H4 (cell line): ENCODE data around the gene UACA. TPM values are rescaled to one million over a fixed set of nuclear protein-coding genes. Genes with fewer than 3 reads are reported as not detected.
"Not testable (repeated sequence)": the region's sequence is repeated elsewhere in the genome, so short reads cannot be mapped to it uniquely, and the experiment has no call there.

Experiments
- DNase-seq: peaks from one replicate; pipeline ENCODE4 v3.0.0-alpha.2; 2015; ENCODE audit warnings: low spot score
- total RNA-seq: library from RNA; depleted of rRNA; stranded (reverse); fragments of >200 nt; shearing (Covaris generic); gene quantifications from 2 replicates; pipeline ENCODE4 v1.2.3, GENCODE V29; 2014

The UACA gene
- total RNA-seq, 1 experiment from 2014 or later, result 9.0 TPM

DNA sequence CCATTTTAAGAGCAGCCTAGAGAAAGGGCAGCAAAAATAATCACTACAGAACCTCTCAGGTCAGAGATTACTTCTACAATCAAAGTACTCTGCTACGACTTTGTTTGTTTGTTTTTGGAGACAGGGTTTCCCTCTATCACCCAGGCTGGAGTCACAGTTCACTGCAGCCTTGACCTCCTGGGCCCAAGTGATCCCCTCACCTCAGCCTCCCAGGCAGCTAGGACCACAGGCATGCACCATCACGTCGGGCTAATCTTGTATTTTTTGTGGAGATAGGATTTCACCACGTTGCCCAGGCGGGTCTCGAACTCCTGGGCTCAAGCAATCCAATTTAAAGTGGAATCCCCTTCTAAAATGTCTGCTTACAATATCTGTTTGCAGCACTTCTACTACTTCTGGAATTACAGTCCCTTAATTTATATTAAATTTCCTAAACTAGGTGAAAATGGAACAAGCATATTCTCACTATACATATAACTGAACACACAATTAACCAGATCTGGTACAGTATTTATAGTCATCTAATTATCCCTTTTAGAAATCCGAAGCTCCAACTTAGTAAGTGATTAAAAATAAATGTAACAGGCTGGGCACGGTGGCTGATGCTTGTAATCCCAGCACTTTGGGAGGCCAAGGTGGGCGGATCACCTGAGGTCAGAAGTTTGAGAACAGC is 4.4 kb downstream of the UACA start:
- DNase-seq, result no peak

DNA sequence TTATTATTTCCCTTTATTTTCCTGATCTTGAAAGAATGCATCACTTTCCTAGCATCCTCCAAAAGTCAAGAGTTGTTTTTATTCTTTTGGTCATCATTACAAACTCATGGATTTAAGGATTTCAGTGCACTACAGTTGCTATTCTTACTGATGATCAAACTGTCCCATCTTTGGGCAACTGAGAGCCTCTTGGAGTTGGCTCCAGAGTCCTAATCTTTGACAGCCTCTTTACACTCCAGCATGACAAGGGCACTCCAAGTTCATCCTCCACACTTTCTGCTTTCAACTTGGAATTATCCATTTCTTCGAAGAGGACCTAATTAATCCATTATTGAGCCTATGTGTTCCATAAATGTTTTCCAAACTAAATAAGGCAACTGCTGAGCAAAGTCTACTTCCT is 5.7 kb downstream of the UACA start:
- DNase-seq, result no peak

DNA sequence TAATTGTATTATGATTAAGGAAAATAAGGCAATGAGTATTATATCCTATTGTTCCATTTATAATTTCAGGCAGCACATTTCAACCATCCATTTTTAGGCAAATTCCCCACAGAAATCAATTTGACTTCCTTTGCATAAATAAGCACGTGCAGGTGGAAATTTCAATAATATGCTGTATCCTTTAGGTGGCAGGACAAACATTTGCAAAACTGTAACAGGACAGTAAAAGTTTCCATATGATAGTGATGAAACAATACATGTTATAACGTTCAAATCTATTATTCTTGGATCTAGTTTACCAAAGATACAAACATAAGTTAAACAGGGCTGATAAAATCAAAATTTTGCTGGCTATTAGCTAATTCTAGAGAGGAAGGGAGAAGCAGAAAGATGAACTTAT is 8.5 kb downstream of the UACA start:
- DNase-seq, result no peak

DNA sequence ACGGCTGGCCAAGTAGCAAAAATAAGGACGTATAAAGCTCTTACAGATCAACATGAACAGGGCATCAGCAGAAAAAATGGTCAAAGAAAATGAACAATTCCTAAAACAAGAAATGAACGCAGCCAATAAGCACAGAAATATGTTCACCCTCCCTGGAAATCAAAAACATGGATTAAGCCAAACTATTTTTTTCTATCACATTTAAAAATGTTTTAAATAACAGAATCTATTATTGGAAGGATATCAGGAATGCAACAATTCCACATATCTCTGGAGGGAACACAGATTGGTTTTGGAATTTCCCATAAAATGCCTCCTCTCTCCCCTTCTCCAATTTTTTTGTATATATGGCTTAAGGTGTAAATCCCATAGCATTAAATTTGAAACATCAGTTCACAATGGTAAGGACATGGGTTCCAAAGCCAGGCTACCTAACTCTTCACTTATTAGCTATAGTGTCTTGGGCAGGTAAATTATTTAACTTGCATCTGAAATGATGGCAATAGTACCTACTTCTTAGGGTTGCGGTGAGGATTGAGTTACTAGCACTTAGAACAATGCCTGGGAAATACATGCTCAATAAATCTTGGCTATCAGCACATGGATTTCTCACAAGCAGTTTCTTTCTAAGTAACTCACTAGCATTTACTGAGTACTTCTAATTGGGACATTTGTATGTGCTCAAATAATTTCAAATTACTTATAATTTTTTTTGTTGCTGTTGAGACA is 10.1 kb downstream of the UACA start:
- DNase-seq, result no peak

DNA sequence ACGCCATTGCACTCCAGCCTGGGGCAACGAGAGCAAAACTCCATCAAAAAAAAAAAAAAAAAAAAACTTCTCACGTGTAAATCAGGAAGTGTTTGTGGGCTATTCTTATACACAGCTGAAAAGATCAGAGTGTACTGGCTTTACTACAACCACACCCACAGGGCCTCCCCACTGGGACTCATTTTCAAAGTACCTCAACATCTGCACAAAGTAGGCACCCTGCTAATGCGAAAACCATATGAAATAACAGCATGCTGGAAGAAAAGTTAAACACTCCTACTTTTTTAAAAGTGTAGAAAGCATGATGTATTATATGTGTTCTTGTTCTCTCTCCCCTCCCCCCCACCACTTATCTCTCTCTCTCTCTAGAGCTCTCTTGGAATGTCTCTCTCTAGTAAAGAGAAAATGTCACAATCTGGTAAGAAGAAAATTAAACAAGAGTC is 11.1 kb downstream of the UACA start:
- DNase-seq, result no peak

DNA sequence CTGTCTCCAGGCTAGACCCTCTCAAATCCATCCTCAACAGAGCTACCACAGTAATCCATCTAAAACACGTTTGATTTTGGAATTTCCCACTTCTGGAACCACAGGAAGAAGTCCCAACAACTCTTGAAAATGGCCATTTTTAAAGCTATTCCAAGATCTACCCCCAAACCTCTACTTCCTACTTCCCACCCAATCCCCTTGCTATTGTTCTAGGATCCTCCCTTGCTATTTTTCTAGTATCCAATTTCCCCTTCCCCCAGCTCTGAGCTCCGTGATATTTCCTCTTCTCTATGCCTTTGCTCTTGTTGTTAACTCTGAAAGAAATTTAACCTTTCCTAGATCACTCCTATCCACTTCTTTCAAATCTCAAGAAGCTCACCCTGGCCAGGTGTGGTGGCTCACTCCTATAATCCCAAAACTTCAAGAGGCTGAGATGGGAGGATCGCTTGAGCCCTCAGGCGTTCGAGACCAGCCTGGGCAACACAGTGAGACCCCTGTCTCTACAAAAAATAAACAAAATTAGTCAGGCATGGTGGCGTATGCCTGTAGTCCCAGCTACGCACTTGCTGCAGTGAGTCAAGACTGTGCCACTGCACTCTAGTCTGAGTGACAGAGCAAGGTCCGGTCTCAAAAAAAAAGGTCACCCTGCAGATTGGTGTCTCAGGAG is 13.0 kb downstream of the UACA start:
- DNase-seq, result no peak

DNA sequence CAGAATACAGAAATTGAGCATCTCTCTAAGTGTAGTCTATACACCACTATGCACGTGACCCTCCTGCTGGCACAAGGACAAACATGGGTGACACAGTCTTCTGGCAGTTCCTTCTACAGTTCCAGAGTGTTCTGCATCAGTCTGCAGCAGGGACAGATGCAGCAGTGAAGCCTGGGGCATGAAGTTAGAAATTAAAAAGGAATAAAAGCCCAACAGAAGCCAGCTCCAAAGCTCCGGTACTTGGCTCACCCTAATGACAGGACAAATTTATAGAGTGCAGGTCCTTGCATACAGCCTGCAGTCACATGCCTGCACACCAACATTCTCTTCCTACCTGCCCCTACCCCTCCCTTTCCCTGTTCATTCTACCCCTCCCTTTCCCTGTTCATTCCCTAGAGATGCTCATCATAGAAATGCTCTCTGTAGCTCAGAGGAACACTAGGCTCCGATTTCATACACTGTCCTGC is 15.0 kb downstream of the UACA start:
- peak; percentile 28 for DNase-seq

DNA sequence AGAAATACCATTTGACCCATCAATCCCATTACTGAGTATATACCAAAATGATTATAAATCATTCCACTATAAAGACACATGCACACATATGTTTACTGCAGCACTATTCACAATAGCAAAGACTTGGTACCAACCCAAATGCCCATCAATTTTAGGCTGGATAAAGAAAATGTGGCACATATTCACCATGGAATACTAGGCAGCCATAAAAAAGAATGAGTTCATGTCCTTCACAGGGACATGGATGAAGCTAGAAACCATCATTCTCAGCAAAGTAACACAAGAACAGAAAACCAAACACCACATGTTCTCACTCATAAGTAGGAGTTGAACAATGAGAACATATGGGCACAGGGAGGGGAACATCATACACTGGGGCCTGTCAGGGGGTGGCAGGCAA is 16.8 kb downstream of the UACA start:
- not testable (repeated sequence) for DNase-seq

DNA sequence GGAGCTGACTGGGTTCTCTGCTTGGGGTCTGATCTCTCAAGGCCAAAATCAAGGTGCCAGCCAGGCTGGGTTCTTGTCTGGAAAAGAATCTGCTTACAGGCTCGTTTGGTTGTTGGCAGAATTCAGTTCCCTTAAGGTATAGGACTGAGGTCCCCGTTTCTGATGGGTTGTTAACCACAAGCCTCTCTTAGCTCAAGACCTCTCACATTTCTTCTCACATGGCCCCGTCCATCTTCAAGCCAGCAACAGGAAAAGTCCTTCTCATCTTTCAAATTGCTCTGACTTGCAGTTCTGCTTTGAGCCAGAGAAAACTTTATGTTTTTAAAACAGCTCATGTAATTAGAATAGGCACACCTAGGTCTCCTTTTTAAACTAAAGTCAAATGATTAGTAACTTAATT is 20.4 kb downstream of the UACA start:
- peak; percentile 58 for DNase-seq

DNA sequence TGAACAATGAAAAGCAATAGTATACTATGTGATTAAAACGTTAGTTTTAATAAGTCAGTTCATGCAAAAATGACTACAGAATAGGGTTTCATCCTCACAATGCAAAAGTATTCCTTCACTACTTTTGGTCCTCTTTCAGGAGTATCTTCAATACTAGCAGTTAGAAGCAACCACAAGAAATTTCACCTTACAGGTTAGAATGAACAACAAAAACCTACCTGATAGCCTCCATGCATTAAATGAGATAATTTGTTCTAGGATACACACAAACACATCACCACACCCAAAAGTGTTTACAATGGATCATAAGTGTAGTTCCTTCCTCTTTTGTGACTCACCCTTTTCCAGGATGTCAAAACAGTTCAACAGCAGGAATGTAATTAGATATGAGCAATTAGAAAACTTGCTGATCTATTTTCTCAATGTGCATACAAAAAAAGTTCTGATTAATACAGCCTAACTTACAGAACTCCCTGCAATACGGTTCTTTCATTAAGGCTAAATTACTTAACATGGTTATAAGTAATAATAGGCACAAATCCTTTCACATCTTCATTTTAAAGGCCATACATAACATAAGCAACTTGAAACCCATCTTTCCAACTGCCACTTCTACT is 21.6 kb downstream of the UACA start:
- peak; percentile 69 for DNase-seq

DNA sequence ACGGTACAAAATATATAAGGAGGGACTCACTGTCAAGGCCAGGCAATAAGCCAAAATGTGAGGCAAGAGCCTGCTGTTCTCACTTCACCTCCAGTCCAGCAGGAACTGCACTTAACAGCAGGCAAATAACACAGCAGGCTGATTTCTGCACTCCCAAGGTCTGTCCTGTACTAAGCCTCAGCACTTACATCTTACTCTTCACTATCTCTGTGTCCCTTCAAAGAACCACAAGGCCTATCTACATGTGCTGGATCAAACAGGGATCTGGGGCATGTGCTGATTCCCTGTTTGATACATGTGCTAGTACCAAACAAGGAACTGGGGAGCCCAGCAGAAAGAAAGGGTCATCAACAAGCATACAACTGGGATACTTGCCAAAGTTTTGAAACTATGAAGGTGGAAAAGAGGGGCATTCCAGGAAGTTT is 22.2 kb downstream of the UACA start:
- peak; percentile 81 for DNase-seq

DNA sequence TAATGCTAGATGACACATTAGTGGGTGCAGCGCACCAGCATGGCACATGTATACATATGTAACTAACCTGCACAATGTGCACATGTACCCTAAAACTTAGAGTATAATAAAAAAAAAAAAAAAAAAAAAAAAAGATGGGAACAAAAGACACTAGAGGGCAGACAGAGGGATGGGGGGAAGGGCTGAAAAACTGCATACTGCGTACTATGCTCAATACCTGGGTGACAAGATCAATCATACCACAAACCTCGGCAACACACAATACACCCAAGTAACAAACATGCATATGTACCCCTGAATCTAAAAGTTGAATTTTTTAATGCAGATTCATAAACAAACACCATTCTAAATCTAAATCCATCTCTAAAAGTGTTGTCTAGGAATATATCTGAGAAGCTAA is 28.3 kb downstream of the UACA start:
- DNase-seq, result not testable (repeated sequence)

DNA sequence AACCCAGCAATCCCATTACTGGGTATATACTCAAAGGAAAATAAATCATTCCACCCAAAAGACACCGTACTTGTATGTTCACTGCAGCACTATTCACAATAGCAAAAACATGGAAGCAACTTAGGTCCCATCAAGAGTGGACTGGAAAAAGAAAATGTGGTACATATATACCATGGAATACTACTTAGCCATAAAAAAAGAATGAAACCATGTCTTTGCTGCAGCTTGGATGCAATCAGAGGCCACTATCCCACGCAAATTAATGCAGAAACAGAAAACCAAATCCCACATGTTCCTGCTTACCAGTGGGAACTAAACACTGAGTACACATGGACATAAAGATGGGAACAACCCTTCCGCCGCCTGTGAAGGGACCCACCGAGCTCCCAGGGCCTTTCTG is 34.2 kb downstream of the UACA start:
- DNase-seq, result no peak

DNA sequence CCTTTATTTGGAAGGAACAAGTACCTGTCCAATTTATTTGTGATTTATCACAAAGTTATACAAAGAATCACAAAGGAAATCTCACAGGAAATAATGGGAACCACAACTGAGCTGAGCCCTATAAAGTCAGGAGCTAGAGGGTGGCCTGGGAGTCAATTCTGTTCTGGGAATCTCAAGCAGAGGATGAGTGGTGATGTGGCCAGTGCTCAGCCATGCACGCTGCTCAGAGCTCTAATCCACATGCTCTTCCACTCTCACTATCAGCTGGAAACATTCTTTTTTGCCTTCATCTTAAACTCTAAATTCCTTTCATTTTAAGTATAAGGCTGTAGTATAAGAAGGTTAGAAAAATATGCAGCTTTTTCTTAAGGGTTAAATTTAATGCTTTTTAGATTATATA is 36.6 kb downstream of the UACA start:
- DNase-seq, result no peak

DNA sequence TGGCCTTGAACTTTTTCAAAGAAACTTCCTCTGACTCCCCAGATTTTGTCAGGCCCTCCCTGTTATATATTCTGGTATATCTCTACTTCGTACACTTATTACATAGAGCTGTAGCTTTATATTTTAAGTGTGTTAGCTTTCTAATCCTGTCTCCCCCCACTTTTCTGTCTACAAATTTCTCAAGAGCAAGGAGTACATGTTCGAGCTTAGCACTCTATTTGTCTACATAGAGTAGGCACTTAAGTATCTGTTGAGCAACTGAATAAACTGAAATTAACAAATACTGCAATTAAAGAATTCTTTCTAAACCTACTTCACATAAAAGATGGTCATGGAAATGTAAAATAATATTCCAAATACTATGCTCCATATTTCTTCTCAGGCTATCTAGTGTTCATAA is 39.4 kb downstream of the UACA start:
- no peak for DNase-seq

DNA sequence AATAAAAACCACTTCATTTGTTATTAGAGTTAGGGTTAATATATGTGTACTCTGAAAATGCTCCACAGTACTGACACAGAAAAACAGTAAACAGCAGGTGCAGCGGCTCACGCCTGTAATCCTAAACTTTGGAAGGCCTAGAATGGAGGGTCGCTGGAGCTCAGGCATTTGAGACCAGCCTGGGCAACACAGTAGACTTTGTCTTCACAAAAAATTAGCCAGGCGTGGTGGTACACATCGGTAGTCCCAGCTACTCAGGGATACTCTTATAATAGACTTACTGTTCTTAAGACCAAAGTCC is 40.3 kb downstream of the UACA start:
- DNase-seq, result no peak

DNA sequence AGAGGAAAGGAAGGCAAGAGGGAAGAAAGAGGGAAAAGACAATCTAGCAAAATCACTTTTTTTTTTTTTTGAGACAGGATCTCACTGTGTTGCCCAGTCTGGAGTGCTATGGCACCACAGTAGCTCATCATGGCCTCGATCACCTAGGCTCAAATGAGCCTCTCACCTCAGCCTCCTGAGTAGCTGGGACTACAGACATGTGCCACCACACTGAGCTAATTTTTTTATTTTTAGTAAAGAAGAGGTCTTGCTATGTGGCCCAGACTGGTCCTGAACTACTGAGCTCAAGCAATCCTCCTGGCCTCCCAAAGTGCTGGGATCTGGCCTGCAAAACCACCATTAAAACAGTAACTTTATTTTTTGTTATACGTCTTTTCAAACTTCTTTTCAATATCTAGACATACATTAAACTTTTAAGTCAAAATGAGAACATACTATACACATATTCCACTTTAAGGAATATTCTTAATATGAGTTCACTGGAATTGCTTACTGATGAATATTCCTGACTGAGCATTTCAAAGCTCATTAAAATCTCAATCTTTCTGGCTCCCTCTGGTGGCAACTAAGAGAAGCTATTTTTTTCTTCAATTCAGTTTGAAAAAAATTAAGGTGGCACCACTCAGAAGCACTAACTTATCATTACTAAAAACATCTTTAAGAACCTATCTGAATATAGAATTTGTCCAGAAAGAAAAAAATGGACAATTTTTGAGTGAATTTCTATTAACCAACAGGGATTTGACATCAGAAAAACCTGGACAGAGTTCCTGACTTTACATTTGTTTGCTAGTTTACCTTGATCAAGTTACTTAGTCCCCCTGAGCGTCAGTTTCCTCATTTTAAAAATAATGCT is 40.9 kb downstream of the UACA start:
- DNase-seq, result peak; percentile 47

DNA sequence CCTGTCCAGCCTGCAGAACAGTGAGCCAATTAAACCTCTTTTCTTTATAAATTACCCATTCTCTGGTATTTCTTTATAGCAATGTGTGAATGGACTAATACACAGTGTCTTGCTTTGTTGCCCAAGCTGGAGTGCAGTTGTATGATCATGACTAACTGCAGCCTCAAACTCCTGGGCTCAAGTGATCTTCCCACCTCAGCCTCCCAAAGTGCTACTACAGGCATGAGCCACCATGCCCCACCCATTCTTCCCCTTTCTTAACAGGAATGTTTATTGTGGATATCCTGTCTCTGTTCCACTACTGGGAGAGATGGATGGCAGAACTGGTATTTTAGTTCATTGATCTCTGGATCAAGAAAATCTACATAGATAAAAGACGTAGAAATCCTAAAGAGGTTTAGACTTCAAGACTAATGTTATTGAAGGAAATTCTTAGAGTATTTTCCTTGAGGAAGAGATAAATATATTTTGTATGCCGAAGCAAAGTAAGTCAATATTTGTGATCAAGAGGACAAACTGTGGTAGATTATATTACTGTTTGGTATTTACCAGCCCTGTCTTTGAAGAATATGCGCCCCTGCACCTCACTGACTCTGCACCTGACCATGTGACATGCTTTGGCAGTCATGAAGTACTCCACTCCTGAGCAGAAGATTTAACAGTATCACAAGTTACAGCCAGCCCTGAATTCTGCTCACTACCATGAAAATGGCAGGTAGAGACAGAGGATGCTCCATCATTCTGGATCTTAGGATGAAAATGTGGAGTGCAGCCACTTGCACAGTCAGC is 42.9 kb downstream of the UACA start:
- DNase-seq, result no peak

DNA sequence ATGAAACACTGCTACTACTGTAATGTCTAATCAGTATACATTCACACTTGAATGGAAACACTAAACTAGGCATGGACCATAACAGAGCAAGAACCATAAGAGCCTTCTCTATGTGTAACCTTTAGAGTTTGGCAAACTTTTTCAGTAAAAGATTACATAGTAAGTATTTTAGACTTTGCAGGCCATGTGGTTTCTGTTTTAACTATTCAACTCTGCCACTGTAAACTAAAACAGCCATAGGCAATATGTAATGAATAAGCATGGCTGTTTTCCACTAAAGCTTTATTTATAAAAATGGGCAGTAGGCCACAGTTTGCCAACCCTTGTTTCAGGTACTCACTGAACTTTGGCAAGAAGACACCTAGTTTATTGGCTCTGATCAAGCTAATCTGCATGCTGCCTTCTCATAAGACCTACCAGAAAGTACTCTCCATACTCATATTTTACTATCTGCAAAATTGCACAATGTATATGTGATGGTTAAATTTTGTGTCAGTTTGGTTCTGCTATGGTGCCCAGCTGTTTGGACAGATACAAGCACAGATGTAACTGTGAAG is 46.0 kb downstream of the UACA start:
- DNase-seq, result no peak

DNA sequence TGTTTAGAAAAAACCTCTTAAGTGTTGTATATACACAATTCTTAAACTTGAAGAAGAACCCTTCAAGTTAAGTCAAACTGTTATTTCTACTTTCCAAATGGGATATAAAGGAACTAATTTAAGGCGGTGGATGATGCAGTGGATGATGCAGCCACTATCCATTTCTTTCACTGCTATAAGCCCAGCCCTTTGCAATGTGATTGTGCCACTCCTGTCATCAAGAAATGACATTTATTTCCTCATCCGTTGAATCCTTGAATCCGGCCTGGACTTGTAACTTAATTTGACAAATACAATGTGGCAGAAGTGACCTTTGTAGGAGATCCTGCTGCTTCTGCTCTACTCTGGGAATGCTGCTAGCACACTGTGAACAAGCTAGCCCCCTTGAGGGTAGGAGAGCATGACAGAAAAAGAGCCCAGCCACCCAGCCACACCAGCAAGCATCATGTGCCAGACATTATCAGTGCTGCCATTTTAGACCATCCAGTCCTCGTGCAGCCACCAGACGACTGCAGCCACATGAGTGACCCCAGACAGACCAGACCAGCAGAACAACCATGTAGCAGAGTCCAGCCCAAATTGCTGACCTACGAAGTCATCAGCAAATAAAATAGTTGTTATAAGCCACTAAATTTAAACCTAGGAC is 47.4 kb downstream of the UACA start:
- no peak for DNase-seq
